ENCODE measurements around the gene PEAK3.
A peak's percentile ranks its signal among the peaks of the same experiment; 100 is the strongest.

DNA sequence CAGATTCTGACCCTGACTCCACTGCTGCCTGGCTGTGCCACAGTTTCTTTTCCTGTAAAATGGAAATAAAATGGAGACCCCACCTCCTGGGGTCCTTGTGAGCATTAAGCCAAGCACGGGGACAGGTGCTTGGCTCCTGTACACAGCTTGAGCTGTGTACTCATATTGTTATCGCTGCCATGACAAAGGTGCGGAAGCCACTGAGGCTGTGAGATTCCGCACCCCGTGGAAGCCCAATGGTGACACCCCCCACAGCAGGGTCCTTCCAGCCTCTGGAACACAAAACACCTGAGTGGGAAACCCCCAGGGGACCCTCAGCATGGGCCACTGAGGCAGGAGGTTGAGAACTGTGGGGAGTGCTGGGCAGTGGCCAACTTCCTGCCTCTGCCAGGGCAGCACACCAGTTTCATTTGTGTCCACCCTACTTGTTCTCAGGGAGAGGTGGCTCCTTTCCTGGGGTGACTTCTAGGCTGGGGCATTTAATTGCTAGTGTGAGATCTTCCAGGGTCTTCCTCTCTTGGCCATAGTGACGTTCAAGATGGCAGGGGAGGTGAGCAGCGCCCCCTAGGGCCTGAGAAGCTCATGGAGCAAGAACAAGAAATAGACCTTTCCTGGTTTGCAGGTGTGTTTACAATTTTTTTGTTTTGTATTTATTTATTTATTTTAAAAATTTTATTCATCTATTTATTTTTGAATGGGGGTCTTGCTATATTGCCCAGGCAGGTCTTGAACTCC, 20.4 kb downstream of the PEAK3 start:
- TF ChIP-seq, protein P1, sequence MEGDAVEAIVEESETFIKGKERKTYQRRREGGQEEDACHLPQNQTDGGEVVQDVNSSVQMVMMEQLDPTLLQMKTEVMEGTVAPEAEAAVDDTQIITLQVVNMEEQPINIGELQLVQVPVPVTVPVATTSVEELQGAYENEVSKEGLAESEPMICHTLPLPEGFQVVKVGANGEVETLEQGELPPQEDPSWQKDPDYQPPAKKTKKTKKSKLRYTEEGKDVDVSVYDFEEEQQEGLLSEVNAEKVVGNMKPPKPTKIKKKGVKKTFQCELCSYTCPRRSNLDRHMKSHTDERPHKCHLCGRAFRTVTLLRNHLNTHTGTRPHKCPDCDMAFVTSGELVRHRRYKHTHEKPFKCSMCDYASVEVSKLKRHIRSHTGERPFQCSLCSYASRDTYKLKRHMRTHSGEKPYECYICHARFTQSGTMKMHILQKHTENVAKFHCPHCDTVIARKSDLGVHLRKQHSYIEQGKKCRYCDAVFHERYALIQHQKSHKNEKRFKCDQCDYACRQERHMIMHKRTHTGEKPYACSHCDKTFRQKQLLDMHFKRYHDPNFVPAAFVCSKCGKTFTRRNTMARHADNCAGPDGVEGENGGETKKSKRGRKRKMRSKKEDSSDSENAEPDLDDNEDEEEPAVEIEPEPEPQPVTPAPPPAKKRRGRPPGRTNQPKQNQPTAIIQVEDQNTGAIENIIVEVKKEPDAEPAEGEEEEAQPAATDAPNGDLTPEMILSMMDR (IDR thresholded peaks at IDR 0.05) = peak; percentile 67
- TF ChIP-seq, protein P2, sequence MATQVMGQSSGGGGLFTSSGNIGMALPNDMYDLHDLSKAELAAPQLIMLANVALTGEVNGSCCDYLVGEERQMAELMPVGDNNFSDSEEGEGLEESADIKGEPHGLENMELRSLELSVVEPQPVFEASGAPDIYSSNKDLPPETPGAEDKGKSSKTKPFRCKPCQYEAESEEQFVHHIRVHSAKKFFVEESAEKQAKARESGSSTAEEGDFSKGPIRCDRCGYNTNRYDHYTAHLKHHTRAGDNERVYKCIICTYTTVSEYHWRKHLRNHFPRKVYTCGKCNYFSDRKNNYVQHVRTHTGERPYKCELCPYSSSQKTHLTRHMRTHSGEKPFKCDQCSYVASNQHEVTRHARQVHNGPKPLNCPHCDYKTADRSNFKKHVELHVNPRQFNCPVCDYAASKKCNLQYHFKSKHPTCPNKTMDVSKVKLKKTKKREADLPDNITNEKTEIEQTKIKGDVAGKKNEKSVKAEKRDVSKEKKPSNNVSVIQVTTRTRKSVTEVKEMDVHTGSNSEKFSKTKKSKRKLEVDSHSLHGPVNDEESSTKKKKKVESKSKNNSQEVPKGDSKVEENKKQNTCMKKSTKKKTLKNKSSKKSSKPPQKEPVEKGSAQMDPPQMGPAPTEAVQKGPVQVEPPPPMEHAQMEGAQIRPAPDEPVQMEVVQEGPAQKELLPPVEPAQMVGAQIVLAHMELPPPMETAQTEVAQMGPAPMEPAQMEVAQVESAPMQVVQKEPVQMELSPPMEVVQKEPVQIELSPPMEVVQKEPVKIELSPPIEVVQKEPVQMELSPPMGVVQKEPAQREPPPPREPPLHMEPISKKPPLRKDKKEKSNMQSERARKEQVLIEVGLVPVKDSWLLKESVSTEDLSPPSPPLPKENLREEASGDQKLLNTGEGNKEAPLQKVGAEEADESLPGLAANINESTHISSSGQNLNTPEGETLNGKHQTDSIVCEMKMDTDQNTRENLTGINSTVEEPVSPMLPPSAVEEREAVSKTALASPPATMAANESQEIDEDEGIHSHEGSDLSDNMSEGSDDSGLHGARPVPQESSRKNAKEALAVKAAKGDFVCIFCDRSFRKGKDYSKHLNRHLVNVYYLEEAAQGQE (IDR thresholded peaks at IDR 0.05; ENCODE audit: low read depth, low read length) = no peak
- no peak for TF ChIP-seq NFIC (IDR thresholded peaks at IDR 0.05; ENCODE audit: borderline replicate concordance)
- TF ChIP-seq, protein P3, sequence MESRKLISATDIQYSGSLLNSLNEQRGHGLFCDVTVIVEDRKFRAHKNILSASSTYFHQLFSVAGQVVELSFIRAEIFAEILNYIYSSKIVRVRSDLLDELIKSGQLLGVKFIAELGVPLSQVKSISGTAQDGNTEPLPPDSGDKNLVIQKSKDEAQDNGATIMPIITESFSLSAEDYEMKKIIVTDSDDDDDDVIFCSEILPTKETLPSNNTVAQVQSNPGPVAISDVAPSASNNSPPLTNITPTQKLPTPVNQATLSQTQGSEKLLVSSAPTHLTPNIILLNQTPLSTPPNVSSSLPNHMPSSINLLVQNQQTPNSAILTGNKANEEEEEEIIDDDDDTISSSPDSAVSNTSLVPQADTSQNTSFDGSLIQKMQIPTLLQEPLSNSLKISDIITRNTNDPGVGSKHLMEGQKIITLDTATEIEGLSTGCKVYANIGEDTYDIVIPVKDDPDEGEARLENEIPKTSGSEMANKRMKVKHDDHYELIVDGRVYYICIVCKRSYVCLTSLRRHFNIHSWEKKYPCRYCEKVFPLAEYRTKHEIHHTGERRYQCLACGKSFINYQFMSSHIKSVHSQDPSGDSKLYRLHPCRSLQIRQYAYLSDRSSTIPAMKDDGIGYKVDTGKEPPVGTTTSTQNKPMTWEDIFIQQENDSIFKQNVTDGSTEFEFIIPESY (IDR thresholded peaks at IDR 0.05; ENCODE audit: borderline replicate concordance, low read depth) = no peak
- TF ChIP-seq YY1 (IDR thresholded peaks at IDR 0.05; ENCODE audit: low read depth) = no peak
- TF ChIP-seq, protein P4, sequence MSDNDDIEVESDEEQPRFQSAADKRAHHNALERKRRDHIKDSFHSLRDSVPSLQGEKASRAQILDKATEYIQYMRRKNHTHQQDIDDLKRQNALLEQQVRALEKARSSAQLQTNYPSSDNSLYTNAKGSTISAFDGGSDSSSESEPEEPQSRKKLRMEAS (IDR thresholded peaks at IDR 0.05; ENCODE audit: low read depth) = no peak
- TF ChIP-seq EP300 (IDR thresholded peaks at IDR 0.05; ENCODE audit: borderline replicate concordance in 1 of 2, low read depth in 1 of 2, low read length in 1 of 2) = no peak
- TF ChIP-seq RAD21 (IDR thresholded peaks at IDR 0.05; ENCODE audit: low read length) = peak; percentile 56
- no peak for TF ChIP-seq TEAD4 (IDR thresholded peaks at IDR 0.05; ENCODE audit: borderline replicate concordance, insufficient read depth)
- no peak for TF ChIP-seq POLR2AphosphoS5 (IDR thresholded peaks at IDR 0.05; ENCODE audit: low read depth, low read length)
- TF ChIP-seq FOXM1 (IDR thresholded peaks at IDR 0.05; ENCODE audit: low read depth) = no peak

All from SK-N-SH (cell line).